Activated CD8-positive, alpha-beta memory T cell treated with anti-CD3 and anti-CD28 coated beads, Interleukin-2, amount 50 U/mL, for 24 hours (primary cell): ENCODE results near the gene UGT8.

Experiments
- DNase-seq: peaks from one replicate; pipeline ENCODE4 v3.0.0-alpha.2; 2020; ENCODE audit errors: extremely low read depth

UGT8 gene

DNA sequence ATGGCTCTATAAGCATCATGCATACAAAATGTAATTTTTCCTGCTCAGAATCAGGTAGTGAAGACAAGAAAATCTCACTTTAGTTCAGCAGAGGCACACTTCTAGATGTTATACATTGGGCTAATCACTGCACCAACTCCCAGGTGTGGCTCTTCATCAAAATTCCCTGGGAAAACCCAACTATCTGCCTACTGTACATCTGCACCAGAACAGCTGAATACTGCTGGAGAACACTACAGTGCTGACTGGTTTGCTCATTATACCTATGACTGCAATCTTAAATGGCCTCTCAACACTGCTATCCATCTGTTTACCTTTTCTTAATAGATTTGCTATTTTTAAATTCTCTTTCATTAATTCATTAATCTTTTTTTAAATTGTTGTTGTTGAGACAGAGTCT is 92.0 kb downstream of the UGT8 start:
- DNase-seq = no peak

GRCh38 chr4:114691865-114692264 is 93.3 kb downstream of the UGT8 start:
- no peak for DNase-seq

- DNase-seq = no peak
Measured at GRCh38 chr4:114692958-114693357, 94.4 kb downstream of the UGT8 start.

GRCh38 chr4:114694770-114695169 is 96.2 kb downstream of the UGT8 start:
- no peak for DNase-seq

- DNase-seq = no peak
Measured at GRCh38 chr4:114698231-114698630, 99.6 kb downstream of the UGT8 start.

DNA sequence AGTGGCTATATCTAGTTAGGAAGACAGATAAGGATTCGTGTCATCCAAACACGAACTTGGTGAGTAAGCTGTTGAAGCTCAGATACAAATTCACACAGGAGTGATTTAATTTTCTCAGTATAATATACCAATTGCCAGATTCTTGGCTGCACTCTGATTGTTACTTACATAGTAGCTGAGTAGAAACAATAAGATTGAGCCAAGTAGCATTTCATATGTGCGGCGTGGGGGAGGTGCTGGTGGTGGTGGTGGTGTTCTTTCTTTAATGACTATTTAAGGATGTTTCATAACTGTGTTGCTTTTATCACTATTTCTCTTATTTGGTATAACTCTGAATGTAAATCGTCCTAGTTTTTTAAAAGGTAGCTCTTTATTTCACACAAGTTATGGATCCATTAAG is 102.9 kb downstream of the UGT8 start:
- DNase-seq = no peak

- DNase-seq = no peak
Measured at GRCh38 chr4:114717432-114717831, 118.8 kb downstream of the UGT8 start.

DNA sequence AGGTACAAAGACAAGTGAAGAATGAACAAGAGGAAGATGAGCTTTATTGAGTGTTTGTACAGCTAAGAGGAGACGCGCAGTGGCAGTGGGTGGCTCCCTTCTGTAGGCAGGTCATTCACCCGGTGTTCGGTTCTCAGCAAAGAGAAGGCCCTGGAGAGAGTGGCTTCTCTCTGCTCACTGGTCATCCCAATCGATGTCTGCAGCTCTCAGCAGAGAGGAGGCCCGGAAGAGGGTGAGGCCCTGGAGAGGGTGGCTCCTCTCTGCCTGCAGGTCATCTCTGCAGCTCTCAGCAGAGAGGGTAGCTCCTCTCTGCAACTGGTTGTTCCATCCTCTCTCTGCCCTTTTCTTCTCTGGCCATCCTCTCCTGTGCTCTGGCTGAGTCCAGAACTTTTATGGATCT is 126.5 kb downstream of the UGT8 start:
- DNase-seq = no peak

GRCh38 chr4:114727461-114727860 is 128.9 kb downstream of the UGT8 start:
- DNase-seq = no peak
